GM18505 (cell line): ENCODE data around the gene ERICH3.

ENCODE experiments used
- ATAC-seq: cut with Tn5 transposase; IDR thresholded peaks from one replicate; pipeline ENCODE4 v1.9.1; 2021; ENCODE audit not compliant: unreplicated experiment
- POLR2A ChIP-seq: IDR thresholded peaks from 4 replicates; pipeline ENCODE4 v1.6.1; 2011; ENCODE audit warnings: borderline replicate concordance; ENCODE audit not compliant: insufficient read depth, insufficient read length; ENCODE audit errors: extremely low read depth

The ERICH3 gene

DNA sequence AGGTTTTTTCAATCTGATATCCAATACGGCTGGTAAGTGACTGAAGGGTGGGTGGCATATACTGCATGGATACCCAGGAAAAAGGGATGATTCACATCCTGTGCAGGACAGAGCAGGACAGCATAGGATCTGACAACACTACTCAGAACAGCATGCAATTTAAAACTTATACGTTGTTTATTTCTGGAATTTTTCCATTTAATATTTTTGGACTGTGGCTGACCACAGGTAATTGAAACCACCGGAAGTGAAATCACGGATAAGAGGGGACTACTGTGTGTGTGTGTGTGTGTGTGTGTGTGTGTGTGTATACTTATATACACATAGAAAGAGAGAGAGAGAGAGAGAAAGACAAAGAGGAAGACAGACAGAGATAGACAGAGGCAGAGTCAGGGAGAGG lies 23.0 kb downstream of the ERICH3 start:
- no peak for ATAC-seq
- no peak for TF ChIP-seq POLR2A

DNA sequence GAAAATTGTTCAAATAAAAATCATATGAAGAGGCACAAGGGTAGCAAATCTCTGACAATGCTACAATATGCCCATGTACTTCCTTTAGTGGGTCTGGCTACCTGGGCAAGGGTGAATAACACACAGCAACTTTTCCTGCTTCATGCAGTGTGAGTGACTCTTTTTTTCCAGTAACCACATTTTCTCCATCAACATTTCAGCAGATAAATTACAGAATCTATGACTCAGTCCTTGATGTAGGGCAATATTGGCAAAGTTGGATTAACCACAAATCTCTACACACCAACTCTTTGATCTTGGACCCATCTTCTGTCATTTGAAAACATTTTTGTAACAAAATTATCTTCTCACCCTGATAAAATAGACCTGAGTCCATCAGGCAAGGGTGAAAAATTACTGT lies 31.7 kb downstream of the ERICH3 start:
- ATAC-seq = no peak
- TF ChIP-seq POLR2A = no peak

DNA sequence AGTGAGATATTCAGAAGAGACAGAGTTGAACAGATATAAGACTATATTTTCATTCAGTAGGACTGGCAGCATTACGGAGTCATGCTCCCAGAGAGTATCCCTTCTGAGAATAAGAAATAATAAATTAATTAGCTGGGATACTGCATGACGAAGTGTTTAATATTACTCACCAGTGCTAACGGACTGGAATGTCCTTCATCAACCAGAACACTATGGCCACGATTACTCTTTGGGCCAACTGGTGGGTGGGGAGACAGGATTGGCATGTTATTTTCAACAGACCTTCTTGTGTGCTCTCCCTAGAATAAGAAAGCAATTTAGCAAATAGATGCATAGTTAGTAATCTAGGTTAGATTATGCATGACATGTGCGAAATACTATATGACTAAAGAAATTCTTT lies 32.4 kb downstream of the ERICH3 start:
- no peak for ATAC-seq
- TF ChIP-seq POLR2A = no peak

DNA sequence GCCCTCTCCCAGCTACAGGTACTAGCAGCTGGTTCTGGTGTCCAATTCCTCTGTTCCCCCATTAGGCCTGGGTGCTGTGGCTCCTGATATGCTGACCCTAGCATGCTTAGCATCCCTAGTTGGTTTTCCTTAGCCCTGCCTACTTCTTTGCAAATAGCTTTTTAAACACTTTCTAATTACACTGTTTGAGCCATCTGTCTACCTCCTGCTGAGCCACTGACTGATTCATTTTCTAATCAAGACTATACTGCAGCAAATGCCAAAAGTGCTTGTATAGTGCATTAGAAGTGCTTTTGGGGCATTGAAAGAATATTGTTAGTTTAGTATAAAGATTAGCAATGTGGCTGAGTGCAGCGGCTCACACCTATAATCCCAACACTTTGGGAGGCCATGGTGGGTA lies 36.3 kb downstream of the ERICH3 start:
- TF ChIP-seq POLR2A = no peak
- ATAC-seq = no peak

DNA sequence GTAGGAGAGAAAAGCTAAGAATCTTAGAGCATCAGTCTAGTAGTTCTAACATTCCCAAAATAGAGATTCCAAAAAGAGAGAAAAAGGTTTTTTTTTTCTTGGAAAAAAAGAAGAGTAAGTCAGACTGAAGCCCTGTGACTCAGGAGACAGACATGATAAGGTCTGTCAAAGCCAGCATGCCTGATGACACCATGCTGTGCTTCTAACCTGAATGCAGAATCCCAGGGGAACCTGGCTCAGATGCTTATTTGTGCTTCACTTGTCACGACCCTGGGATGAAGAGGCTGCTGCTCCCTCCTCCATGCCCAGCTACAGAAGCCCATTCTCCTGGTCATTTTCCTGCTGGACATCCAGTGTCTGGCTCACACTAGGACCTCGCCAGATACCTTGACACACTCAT lies 44.3 kb downstream of the ERICH3 start:
- TF ChIP-seq POLR2A = no peak
- ATAC-seq = no peak

DNA sequence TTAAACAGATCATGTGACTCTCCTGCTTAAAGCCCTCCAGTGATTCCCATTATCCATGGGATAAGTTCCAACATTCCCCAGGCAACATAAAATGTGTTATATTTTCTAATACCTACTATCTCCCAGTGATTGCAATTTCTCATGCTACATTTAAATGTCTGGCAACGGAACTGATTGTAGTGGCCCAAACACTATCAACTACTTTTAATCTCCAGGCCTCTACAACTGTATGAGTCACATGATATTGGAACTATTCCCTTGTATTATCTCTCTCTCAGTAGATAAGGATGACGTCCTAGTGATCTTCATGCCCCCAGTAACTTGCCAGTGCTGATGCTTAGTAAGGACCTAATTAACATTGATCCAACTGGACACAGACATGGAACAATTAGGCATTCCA lies 49.9 kb downstream of the ERICH3 start:
- no peak for TF ChIP-seq POLR2A
- no peak for ATAC-seq

DNA sequence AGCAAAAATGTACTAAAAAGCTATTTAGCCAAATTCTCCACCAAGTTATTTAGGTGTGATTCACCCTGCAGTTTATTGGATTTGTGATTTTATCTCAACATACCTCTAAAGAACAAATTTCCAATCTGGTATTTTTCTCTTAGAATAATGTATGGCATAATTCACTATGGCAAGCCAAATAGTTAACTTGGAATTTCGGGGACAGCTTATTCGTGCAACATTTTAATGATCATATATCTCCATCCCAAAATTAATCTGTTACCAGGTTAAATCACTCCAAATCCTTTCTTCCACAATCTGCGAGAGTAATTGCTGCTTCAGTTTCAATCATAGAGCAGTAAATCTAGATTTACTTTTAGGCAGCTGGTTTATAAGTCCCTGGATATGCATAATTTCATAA lies 53.4 kb downstream of the ERICH3 start:
- no peak for TF ChIP-seq POLR2A

DNA sequence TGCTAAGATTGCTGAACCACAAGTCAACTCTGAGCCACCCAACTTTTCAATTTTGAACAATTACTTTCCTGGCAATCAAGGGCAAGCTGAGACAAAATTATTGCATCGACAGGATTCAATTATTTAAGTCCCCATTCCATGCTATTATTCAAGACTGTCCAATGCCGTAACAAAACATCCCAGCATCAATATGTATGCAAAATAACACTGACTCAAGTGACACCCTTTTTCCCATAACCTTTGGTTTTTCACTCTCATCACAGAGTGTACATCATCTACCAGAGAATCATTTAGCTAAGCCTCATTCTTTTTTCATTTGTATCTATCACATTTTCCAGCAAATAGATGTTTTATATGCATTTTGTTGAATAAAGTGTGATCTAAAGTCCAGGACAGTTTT lies 54.6 kb downstream of the ERICH3 start:
- TF ChIP-seq POLR2A = no peak
- ATAC-seq = no peak

More for the DNA sequence above, 53.4 kb downstream of the ERICH3 start:
- ATAC-seq = no peak

DNA sequence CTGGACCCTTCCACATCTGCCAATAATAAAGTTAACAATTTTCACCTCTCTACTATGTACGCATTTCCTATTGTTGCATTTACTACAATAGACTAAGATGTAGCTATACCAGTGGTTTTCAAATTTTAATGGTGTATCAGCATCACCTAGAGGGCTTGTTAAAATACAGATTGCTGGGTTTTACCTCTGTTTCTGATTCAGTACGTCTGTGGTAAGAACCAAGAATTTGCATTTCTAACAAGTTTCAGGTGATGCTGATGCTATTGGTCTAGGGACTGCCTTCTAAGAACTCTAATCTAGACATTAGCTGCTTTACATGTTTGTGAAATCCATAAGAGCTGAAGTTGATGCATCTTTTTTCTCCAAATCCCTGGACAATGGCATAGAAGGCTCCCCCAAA lies 59.7 kb downstream of the ERICH3 start:
- ATAC-seq = no peak
- no peak for TF ChIP-seq POLR2A

DNA sequence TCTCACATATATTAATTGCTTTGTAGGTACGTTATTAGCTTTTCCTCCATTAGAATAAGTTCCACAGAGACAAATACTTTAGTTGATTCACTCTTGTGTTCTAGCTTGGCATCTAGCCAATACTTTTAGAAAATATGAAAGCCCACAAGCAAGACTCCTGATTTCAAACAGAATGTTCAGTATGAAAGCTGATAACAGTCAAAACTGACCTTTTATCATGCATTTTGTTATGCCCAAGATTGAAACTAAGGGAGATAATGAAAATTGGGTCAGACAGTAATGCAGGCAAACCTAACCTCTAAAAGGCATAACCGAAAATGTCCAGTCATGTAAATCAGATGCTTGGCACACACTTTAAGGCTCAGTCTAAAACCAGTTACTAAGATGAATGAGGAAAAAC lies 61.7 kb downstream of the ERICH3 start:
- ATAC-seq = no peak
- TF ChIP-seq POLR2A = no peak

DNA sequence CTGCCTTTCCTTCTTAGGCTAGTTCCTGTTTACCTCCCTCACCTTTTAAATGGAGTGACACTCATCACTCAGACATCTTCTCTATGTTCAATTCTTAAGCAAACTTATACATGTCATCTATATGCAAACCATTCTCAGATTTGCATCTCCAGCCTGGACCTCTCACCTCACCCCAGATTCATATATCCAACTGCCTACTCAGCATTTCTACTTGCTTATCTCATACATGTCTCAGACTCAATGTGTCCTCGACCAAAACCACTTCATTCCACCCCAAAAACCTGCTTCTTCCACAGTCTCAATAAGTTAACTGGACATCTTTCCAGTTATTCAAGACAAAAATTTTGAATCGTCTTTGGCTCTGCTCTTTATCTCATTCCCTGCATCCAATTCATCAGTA lies 62.6 kb downstream of the ERICH3 start:
- ATAC-seq = no peak
- no peak for TF ChIP-seq POLR2A

DNA sequence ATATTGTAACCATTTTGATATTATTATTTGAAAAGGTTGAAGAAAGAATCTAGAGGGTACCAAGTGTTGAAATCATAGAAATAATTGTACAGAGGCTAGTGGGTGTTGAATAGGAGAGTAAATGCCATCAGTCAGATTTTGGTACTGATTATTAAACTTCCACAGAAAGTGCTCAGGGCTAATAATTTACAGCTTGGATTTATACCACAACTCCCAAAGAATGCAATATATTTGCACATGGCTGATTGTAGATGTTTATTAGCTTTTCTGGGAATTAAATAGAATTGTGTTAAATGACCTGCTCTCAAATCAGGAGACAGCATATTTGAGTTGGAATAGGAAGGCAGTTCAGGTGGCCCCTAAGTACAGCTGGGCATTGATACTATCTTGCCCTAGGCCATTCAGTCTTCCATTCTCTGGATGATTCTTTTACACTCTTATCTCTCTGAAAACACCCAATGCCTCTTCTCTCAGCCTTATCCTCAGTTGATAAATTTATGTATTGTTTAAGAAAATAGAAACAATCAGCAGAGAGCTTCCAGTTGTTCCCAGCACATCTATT lies 63.7 kb downstream of the ERICH3 start:
- TF ChIP-seq POLR2A = no peak
- no peak for ATAC-seq

DNA sequence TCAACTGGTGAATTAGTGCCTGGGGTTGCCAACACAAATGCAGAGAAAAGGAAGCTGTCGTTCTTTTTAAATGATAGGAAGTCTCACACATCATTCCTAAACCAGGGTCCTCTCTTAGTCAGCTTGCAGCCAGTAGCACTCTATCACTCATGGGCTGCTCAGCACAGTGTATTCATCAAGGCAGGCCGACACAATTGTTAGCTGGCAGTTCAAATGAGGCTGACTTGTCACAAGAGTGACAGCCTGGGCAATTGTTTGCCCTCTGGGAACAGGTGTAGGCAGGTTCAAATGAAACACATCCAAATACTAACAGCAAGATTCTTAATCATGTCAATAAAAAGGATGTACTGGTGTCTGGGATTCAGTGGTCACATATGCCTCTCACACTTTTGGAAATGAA lies 76.9 kb downstream of the ERICH3 start:
- no peak for ATAC-seq
- no peak for TF ChIP-seq POLR2A

DNA sequence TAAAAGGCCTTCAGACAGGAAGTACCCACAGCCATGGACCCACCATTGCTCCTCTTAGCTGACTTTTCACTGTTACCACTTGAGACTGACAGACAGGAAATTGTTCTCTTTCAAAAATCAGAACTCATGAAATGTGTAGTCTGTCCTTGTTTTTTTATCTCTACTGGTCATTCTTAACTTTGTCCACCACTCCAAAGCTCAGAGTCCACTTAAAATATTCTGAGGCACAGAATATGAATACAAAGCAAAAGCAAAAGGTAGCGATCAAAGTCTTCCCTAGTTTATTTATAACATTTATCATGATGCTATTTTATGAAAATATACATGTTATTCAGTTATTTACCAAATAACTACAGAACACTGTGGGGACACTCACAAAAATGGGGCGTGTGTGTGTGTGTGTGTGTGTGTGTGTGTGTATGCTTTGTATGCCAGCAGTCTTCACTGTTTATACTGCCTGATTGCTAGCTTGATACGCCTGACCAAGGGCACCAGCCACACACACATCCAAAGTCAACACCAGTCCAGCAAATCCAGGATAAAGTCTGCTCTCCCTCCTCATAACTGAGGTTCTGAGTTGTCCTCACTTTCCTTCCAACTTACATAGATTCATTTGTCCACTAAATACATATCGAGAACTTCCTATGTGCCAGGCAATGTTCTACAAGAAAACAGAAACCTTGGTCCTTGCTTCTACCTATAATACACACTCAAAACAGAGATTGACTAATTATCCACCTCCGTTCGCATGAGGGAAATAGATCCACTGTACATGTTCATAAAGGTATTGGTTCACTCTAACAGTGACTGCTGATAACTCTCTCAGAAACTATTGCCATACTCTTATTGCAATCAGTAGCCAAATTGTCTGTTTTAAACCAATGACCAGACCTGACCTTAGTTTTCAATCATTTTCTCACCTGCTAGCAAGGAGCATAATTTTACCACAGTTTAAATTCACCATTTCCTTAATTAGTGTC lies 79.4 kb downstream of the ERICH3 start:
- TF ChIP-seq POLR2A = no peak

More for the DNA sequence above, 79.4 kb downstream of the ERICH3 start:
- ATAC-seq = no peak
